GM23338 (cell line): ENCODE measurements around the gene ZNF783. TPM values are rescaled to one million over a fixed set of nuclear protein-coding genes. Genes with fewer than 3 reads are reported as not detected.

Experiments
- ATAC-seq: fragments of 200-7000 bp; cut with Tn5 transposase; 3 replicates; pipeline ENCODE4 v1.9.1; 2020
- DNase-seq: peaks from one replicate; pipeline ENCODE4 v3.0.0-alpha.2; 2015; ENCODE audit warnings: low spot score
- H2AFZ ChIP-seq: fragments of 200-600 bp; sonication (generic); 2 replicates; pipeline ENCODE4 v1.8.0; 2016; ENCODE audit warnings: antibody characterized with exemption, mild to moderate bottlenecking, moderate library complexity
- H3F3A ChIP-seq: fragments of 200-600 bp; sonication (generic); replicated peaks from 2 replicates; pipeline ENCODE4 v1.8.0; 2017; ENCODE audit warnings: antibody characterized with exemption, mixed run types, low read depth
- H3K27ac ChIP-seq: fragments of 200-600 bp; sonication (generic); 2 replicates; pipeline ENCODE4 v1.6.1; 2016; ENCODE audit warnings: low read depth
- H3K27me3 ChIP-seq: fragments of 200-600 bp; sonication (generic); 2 replicates; pipeline ENCODE4 v1.8.0; 2016; ENCODE audit warnings: mild to moderate bottlenecking, mixed run types, moderate library complexity; ENCODE audit not compliant: insufficient read depth
- H3K36me3 ChIP-seq: fragments of 200-600 bp; sonication (generic); 2 replicates; pipeline ENCODE4 v1.8.0; 2016; ENCODE audit warnings: mild to moderate bottlenecking; ENCODE audit not compliant: insufficient read depth
- H3K4me1 ChIP-seq: fragments of 200-600 bp; sonication (generic); 2 replicates; pipeline ENCODE4 v1.8.0; 2016; ENCODE audit warnings: mild to moderate bottlenecking, moderate library complexity; ENCODE audit not compliant: insufficient read depth
- H3K4me2 ChIP-seq: fragments of 200-600 bp; sonication (generic); 2 replicates; pipeline ENCODE4 v1.7.1; 2017; ENCODE audit warnings: mixed run types
- H3K4me3 ChIP-seq: fragments of 200-600 bp; sonication (generic); 2 replicates; pipeline ENCODE4 v1.6.1; 2016; ENCODE audit warnings: mixed run types
- H3K79me2 ChIP-seq: fragments of 200-600 bp; sonication (generic); replicated peaks from 2 replicates; pipeline ENCODE4 v1.8.0; 2017; ENCODE audit warnings: mild to moderate bottlenecking; ENCODE audit not compliant: insufficient read depth
- H3K9me2 ChIP-seq: fragments of 200-600 bp; sonication (generic); 2 replicates; pipeline ENCODE4 v1.8.0; 2017; ENCODE audit not compliant: insufficient read depth
- H4K20me1 ChIP-seq: fragments of 200-600 bp; sonication (generic); replicated peaks from 2 replicates; pipeline ENCODE4 v1.8.0; 2017; ENCODE audit warnings: mild to moderate bottlenecking; ENCODE audit not compliant: insufficient read depth
- H3K27ac Mint-ChIP-seq: 2 replicates; pipeline ENCODE4 v1.8.0; 2020; ENCODE audit warnings: inconsistent platforms, mild to moderate bottlenecking, moderate library complexity, mixed read lengths
- H3K27me3 Mint-ChIP-seq: 3 replicates; pipeline ENCODE4 v1.8.0; 2022; ENCODE audit warnings: low read depth, mild to moderate bottlenecking, moderate library complexity, mixed read lengths, inconsistent platforms; ENCODE audit not compliant: insufficient read depth, poor library complexity
- H3K36me3 Mint-ChIP-seq: 3 replicates; pipeline ENCODE4 v1.8.0; 2021; ENCODE audit warnings: low read depth, mild to moderate bottlenecking, inconsistent platforms, moderate library complexity, mixed read lengths
- H3K4me1 Mint-ChIP-seq: 3 replicates; pipeline ENCODE4 v1.8.0; 2020; ENCODE audit warnings: mild to moderate bottlenecking, inconsistent platforms, mixed read lengths
- H3K4me3 Mint-ChIP-seq: 3 replicates; pipeline ENCODE4 v1.8.0; 2021; ENCODE audit warnings: moderate library complexity, mild to moderate bottlenecking, inconsistent platforms, mixed read lengths
- H3K9me3 Mint-ChIP-seq: 3 replicates; pipeline ENCODE4 v1.8.0; 2020; ENCODE audit warnings: moderate library complexity, mild to moderate bottlenecking, inconsistent platforms, mixed read lengths
- CREB1 ChIP-seq: fragments of 250-450 bp; sonication (Bioruptor Pico); IDR thresholded peaks from 2 replicates; pipeline ENCODE4 v1.5.0; 2020; ENCODE audit warnings: low read depth, mild to moderate bottlenecking, moderate library complexity
- CTCF ChIP-seq, 2 experiments: fragments of 200-600 bp in 1 of 2; sonication (generic) in 1 of 2; conservative IDR thresholded peaks; 2 replicates each; pipeline versions ENCODE4 v1.5.1 to v1.6.1; 2016 to 2017; ENCODE audit warnings: antibody characterized with exemption in 2 of 2, low read depth in 2 of 2, mild to moderate bottlenecking in 2 of 2, moderate library complexity in 1 of 2
- ETS1 ChIP-seq: IDR thresholded peaks from 2 replicates; pipeline ENCODE4 v1.6.1; 2016; ENCODE audit warnings: antibody characterized with exemption
- EZH2 ChIP-seq: fragments of 200-600 bp; sonication (generic); IDR thresholded peaks from one replicate; pipeline ENCODE4 v1.8.0; 2017; ENCODE audit warnings: antibody characterized with exemption, mild to moderate bottlenecking, low read depth; ENCODE audit not compliant: unreplicated experiment
- EZH2phosphoT487 ChIP-seq: fragments of 200-600 bp; sonication (generic); IDR thresholded peaks from one replicate; pipeline ENCODE4 v1.8.1; 2018; ENCODE audit warnings: antibody characterized with exemption; ENCODE audit not compliant: unreplicated experiment
- JUNB ChIP-seq: IDR thresholded peaks from one replicate; pipeline ENCODE4 v1.6.1; 2016; ENCODE audit warnings: antibody characterized with exemption; ENCODE audit not compliant: unreplicated experiment
- NANOG ChIP-seq: IDR thresholded peaks from 2 replicates; pipeline ENCODE4 v1.6.1; 2016; ENCODE audit warnings: antibody characterized with exemption, borderline replicate concordance
- POLR2AphosphoS5 ChIP-seq: IDR thresholded peaks from 2 replicates; pipeline ENCODE4 v1.6.1; 2016; ENCODE audit warnings: antibody characterized with exemption, low read depth
- REST ChIP-seq: IDR thresholded peaks from one replicate; pipeline ENCODE4 v1.6.1; 2018; ENCODE audit warnings: antibody characterized with exemption; ENCODE audit not compliant: unreplicated experiment
- STAT1 ChIP-seq: IDR thresholded peaks from one replicate; pipeline ENCODE4 v1.6.1; 2016; ENCODE audit warnings: antibody characterized with exemption; ENCODE audit not compliant: unreplicated experiment
- ZNF114 ChIP-seq: fragments of 250-450 bp; sonication (Bioruptor Pico); IDR thresholded peaks from 2 replicates; pipeline ENCODE4 v1.5.0; 2020; ENCODE audit warnings: mild to moderate bottlenecking, moderate library complexity
- ZNF331 ChIP-seq: fragments of 250-450 bp; sonication (Bioruptor Pico); IDR thresholded peaks from 2 replicates; pipeline ENCODE4 v1.5.0; 2020; ENCODE audit warnings: low read depth, mild to moderate bottlenecking, moderate library complexity
- ZNF462 ChIP-seq: fragments of 250-450 bp; sonication (Bioruptor Pico); IDR thresholded peaks from 2 replicates; pipeline ENCODE4 v1.5.0; 2020; ENCODE audit warnings: mild to moderate bottlenecking, moderate library complexity
- polyA plus RNA-seq: library from polyadenylated mRNA; unstranded; fragments of >200 nt; fragmentation: Nextera tagmentation; extraction: Ambion mirVana; gene quantifications from 2 replicates; pipeline ENCODE4 v1.2.1, GENCODE V29; 2016
- total RNA-seq: library from RNA; depleted of rRNA; stranded (reverse); fragments of >200 nt; shearing (Covaris generic); gene quantifications from 2 replicates; pipeline ENCODE4 v1.2.3, GENCODE V29; 2014

ZNF783 gene
- total and polyA plus RNA-seq, 2 experiments from 2014 or later, result 2.1 to 9.0 TPM

- no peaks in the 10 kb centered on the region for H3K79me2 ChIP-seq
- no peaks in the 10 kb centered on the region; the same call in 1 of the 2 replicates for H3K9me2 ChIP-seq
- no peak overlapping the region for H3K4me3 ChIP-seq
- Mint-ChIP-seq H3K27ac (no peak overlapping the region), H3K9me3 (no peaks in the 10 kb centered on the region), H3K4me3 (no peak overlapping the region), H3K4me1 (no peaks in the 10 kb centered on the region; the same call in 1 of the 3 replicates), H3K27me3 (no peaks in the 10 kb centered on the region), H3K36me3 (no peaks in the 10 kb centered on the region)
- DNase-seq, result no peak
- no peaks in the 10 kb centered on the region for H3K36me3 ChIP-seq
- H3K4me2 ChIP-seq, result no peak overlapping the region
- no peaks in the 10 kb centered on the region for H3K4me1 ChIP-seq
- ATAC-seq, result no peak
- no peak overlapping the region for H2AFZ ChIP-seq
- TF ChIP-seq JUNB, result no peak
- TF ChIP-seq CTCF (conservative IDR thresholded peaks at IDR 0.05; ENCODE audit: low read depth in 2 of 2), result no peak
- TF ChIP-seq EZH2phosphoT487, result no peak
- no peak for TF ChIP-seq ZNF462
- no peak for TF ChIP-seq ETS1
- TF ChIP-seq CREB1 (CRISPR knock-in tag), result no peak
- TF ChIP-seq ZNF331 (CRISPR knock-in tag), result no peak
- no peak for TF ChIP-seq EZH2
- TF ChIP-seq POLR2AphosphoS5, result no peak
- no peak for TF ChIP-seq NANOG
- TF ChIP-seq REST, result no peak
- TF ChIP-seq ZNF114 (CRISPR knock-in tag), result no peak
- TF ChIP-seq STAT1, result no peak
- no peaks in the 10 kb centered on the region for H3K27me3 ChIP-seq
- H3K27ac ChIP-seq, result no peak overlapping the region
- H4K20me1 ChIP-seq, result no peaks in the 10 kb centered on the region
- no peaks in the 10 kb centered on the region for H3F3A ChIP-seq
Observed at GRCh38 chr7:149313981-149314380, 52.0 kb downstream of the ZNF783 start.
